Loucy (cell line): ENCODE measurements around the gene RHOU.

Source experiments
- CTCF ChIP-seq: fragments of 200-600 bp; sonication (generic); conservative IDR thresholded peaks from 2 replicates; pipeline ENCODE4 v1.5.1; 2014; ENCODE audit warnings: mild to moderate bottlenecking, antibody characterized with exemption, low read length
- EZH2phosphoT487 ChIP-seq: fragments of 200-600 bp; IDR thresholded peaks from 2 replicates; pipeline ENCODE4 v1.6.1; 2018; ENCODE audit warnings: antibody characterized with exemption, mild to moderate bottlenecking, moderate library complexity, borderline replicate concordance

GRCh38 chr1:228781161-228781808, 46.0 kb downstream of the RHOU start:
- TF ChIP-seq CTCF, result no peak
- no peak for TF ChIP-seq EZH2phosphoT487
